Stimulated activated CD4-positive, alpha-beta T cell treated with anti-CD3 and anti-CD28 coated beads, Interleukin-15, amount 100 ng/mL, for 48 hours (primary cell): Measurements from ENCODE around the gene TMEM185A.
"Not testable (repeated sequence)": the region's sequence is repeated elsewhere in the genome, so short reads cannot be mapped to it uniquely, and the experiment has no call there.

Experiments used
- DNase-seq, 2 donors: peaks; one replicate each; pipeline ENCODE4 v3.0.0-alpha.2; 2020; ENCODE audit warnings: low read depth in 2 of 2

The TMEM185A gene

DNA sequence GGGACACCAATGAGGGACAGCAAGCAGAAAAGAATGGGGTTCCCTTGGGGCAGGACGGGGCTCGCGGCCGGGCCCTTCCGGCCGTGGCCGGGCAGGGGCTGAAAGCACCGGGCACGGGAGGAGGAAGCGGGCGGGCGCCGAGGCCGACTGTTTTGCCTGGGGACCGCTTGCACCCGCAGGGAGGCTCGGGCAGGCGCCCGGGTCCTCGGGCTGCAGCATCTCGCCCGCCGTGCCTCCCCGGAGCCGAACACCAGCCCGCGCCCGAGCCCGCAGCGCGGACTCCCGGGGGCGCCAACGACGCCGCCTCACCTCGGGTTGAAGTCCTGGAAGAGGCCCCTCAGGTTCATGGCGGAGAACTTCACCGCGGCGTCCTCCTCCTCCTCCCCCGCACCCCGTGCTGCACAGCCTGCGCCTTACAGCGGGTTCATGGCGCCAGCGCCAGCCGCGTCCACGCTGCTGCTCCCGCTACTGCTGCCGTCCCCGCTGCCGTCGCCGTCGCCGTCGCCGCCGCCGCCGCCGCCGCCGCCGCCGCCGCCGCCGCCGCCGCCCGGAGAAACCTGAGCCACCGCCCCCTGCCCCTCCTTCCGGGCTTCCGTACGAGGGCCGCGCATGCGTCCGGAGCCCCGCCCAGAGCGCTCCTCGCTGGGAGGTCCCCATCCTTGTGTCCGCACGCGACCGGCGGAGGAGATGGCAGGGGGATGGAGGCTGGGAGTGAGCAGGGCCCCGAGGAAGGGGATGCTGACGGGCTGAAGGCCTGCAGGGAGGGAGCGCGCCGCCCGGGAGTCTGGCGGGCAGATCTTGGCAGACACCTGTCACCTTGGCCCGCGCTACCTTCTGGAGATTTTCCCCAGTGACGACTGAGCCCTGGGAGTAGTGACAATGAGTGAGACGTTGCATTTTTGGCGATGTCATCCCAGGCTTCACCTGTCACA lies at the start of gene TMEM185A:
TMEM185A (minus strand) TSS at position 559 of the 932 bp plus-strand sequence; CDS start at position 347, 212 bp downstream.
- DNase-seq, result peak; percentile 56 to 61

DNA sequence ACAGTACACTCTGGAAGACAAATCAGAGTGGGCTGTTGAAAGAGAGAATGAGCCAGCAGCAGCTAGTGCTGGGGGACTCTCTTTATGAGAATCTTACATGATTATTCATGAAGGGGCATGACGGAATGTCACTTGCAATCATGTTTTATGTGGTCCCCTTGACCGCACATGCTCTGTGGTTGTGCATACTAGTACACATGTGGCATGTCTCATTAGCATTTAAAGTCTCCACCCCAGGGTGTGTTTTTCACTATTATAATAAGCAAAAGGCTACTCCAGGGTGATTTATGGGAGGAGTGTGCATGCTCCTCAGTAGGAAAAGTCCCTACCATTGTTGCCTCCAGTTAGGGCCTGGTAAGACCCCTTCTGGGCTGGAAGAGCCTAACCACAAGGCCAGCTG lies 49.6 kb upstream of the TMEM185A start:
- DNase-seq, result no peak

DNA sequence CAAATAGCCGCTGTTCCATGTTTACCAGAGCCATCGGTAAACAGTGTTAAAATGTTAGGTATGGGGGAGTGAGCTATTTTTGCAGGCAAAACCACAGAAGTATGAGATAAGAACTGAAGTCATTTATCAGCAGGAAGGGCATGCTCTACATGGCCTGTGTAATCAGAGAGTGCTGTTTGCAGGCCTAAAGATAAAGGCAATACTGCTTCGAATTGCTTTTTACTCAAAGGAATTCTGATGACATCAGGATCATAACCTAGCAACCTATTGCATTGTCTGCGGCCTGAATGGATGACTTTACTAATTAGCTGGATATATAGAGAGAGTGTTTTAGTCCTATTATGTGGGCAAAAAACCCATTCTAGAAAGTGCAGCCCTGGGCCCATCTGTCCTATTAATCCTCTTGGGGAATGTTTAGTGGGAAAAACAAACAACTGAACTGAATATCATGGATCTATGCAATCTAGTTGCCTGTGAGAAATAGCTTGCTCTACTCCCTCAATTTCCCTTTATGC lies 47.6 kb upstream of the TMEM185A start:
- DNase-seq, result not testable (repeated sequence)

DNA sequence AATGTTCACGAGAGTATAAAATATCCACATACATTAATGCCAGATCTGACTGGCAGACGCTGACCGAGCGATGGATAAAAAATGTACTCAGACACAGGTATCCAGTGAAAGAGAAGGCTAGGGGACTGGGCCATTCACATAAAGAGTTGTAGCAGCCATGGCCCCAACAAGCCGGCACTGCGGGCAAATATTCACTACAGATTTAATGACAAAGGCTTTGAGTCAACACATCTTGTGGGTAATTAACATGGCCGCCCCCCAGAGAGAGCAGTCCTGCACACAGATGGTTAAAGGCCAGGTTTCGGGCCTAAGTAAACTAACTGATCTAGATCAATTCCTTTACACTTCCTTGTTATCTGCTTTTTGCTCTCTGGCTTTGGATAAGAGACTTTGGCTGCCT lies 44.0 kb upstream of the TMEM185A start:
- DNase-seq, result not testable (repeated sequence)

DNA sequence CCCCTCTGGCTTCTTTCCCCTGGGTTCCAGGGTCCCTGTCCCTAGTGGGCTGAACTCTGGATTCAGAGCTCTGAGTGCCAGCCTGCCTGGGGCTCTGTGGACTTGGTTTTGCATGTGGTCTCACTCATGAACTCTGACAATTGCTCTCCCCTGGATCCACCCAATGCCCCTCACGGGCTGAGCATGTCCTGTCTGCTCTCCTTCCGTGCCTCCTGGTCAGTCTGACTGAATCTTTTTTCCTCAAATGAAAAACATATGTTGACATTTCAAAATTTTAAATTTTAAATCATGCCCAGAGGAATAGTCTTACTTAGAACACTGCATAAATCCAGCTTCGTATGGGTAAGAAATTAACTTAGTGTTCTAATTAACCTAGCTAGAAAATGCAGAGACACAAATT lies 43.5 kb upstream of the TMEM185A start:
- not testable (repeated sequence) for DNase-seq

DNA sequence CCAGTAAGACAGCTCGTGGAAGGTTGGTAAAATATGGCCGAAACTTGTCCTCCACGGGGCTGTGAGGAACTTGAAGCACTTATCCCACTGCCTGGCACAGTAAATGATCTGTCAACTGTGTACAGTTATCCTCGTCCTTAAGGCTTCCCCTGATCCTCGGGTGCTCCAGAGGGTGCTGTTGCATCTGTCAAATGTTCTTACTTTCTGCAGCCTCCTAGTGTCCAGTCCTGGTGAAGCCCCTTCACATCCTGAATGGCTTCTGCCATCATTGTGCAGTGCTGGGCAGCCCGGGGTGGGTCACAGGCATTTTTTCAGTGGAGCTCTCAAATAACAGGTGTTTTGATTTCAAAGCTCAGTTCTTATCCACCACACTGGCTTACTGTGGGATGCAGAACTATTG lies 29.0 kb upstream of the TMEM185A start:
- DNase-seq, result not testable (repeated sequence)

DNA sequence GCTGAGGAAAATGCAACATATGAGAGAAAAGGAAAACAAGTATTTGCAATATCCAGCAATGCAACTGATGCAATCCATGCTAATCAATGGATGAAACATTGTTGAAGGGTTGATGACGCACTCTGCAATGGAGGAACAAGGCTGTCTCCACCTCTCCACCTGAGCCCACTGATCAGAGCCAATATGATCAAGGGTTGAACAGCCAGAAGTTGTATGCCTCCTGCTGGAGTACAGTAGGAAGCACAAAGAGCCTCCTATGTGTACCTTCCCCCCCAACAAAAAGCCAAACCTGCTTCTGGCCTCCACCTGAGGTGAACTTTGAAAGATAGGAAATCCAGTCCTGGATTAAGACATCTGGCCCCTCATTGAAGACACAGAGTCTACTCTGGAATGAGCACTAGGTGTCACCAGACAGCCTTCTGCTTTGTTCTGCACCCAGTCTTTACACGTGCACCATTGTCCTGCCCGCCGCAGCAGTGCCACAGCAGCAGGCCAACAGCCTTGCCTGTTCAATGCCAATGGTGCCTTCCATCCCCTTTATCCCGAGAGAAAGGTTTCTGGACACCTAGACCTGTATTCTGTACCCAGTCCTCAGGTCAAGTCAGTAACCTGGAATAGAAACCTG lies 24.8 kb upstream of the TMEM185A start:
- DNase-seq, result not testable (repeated sequence)

DNA sequence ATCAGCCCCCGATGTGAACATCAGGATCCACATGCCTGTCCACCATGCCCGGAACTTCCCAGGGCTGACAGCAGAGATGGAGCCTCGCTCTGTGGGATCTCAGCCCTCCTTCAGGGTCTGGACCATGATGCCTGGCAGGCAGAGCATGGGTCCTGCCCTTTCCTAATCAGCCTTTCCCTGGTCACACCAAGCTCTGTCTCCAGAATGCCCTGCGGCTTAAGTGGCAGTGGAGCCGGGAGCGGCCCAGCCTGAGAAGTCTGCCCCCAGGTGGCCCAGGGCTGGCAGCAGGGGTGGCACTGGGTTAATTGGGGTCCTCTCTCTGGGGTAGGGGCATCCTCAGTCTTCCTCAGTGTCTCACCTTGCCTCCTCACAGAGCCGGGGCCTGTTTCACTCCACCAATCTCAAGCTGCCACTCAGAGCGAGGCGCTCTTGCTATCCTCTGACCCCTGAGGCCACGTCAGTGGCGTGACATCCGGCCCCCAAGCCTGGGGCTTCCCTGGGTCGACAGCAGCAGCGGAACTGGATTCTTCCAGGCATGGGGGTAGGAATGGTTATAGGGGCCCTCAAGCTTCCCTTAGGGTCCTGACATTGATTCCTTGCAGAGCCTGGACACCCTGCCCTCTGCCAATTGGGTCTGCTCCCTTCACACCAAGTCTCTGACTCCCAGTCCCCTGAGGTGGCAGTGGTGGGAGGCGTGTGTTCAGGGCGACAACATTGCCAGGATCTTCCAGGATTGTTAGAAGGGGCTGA lies 20.8 kb upstream of the TMEM185A start:
- DNase-seq, result no peak

DNA sequence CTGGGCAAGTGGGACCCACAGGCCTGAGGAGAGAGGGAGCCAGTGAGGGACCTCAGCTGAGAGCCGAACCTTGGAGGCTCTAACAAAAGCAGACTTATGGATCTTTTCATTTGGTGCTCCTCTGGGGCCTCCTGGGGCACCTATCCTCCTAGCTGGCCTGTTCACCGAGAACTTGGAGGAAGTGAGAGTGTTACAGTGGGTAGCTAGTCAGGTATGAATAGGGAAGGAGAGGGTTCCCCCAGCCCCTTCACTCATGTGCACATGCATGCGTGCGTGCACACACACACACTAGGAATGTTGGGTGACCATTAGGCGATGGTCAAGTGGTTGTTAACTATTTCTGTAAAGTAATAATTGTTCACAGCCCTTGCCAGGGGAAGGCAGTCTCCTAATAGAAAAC lies 18.6 kb upstream of the TMEM185A start:
- no peak for DNase-seq

DNA sequence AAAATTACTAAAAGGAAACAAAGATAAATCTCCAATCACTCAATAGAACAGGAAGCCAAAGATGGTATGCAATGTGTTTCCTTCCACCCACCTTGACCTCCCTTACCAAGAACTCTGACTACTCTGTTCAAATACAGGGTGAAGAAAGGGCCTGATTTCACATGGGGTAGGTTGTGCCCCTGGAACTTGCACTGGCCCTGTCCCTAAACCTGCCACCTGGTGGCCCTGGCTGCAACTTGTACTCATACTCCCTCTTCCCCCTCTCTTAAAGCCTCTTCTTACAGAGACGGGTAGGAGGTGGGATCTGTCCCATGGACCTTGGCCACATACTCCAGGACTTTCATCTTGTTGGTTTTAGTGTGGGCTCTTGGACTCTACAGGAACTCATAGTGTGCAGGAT lies 17.3 kb upstream of the TMEM185A start:
- no peak for DNase-seq

DNA sequence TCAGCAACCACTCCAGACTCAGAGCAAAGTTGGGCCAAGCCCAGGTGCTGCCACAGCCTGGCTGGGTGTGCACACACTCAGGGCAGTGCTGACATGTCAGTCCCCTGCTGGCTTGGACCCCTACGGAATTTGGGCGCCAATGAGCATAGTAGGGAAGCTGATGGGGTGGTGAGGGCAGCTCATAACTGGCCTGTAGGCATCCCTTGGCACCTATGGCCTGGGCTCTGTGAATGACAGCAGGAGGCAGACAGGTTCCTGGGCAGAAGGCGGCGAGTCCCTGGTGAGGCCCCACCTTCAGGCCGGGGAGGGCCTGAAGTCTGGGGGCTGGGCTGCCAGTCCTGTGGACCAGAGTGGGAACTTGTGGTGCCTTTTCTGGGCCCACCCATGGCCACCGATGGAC lies 15.9 kb upstream of the TMEM185A start:
- DNase-seq, result no peak

DNA sequence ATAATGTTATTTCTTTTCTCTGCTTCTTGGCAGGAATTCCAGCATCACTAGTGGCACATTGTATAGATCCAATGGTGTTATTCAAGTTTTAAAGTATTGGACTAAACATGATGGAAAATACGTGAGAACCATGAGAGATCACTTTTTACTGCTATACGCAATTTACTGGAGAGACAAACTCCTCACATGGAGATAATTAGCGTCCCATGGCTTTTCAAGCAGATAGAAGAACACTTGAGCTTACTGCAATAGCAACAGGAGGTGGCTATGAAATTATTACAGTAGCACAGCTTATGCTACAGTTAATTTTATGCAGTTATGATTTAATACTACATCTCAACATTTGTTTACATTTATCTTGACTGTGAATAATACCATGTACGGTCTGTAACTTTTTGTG lies 11.9 kb upstream of the TMEM185A start:
- no peak for DNase-seq

DNA sequence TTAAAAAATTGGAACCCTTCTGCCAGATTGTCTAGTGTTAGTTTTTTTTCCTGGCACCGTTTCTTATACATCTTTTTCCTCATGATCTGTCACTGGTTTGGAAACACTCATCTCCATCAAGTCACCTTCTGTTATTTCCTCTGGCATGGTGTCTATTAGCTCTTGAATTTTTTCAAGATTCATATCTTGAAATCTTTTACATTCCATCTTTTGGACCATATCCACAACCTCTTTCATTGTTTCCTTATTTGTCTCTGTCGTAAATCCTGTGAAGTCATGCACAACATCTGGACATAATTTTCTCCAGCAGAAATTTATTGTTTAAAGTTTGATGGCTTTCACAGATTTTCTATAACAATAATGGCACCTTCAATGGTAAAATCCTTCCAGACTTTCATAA lies 10.2 kb upstream of the TMEM185A start:
- no peak for DNase-seq

DNA sequence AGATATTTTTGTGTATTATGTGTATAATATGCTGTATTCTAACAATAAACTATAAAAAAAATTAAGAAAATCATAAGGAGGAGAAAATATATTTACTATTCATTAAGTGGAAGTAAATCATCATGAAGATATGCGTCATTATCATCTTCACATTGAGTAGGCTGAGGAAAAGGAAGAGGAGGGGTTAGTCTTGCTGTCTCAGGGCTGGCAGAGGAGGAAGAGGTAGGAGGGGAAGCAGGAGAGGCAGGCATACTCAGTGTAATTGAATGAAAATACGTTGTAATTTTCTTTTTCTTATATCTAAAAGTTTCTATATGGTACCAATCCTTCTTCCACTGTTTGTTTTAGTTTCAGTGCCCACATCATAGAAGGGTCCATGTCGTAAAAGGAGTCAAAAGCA lies 9.8 kb upstream of the TMEM185A start:
- DNase-seq, result no peak

DNA sequence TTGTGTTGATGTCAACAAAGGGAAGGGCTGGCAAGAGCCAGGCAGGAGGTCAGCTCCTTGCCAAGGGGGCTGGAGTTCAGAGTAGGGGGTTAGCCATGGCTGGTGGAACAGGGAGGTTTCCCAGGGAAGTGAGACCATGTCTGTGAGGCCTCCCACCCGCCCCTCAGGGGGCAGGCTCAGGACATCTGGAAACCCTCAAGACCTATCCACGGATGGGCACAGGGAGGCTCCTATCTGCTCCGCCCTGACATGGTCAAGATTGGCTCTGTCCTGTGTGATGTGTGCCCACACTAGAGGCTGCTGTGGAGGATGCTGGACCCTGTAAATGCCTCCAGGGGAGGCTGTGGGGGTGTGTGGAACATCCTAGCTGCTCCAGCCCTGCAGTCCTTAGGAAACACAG lies 8.0 kb upstream of the TMEM185A start:
- DNase-seq, result no peak

DNA sequence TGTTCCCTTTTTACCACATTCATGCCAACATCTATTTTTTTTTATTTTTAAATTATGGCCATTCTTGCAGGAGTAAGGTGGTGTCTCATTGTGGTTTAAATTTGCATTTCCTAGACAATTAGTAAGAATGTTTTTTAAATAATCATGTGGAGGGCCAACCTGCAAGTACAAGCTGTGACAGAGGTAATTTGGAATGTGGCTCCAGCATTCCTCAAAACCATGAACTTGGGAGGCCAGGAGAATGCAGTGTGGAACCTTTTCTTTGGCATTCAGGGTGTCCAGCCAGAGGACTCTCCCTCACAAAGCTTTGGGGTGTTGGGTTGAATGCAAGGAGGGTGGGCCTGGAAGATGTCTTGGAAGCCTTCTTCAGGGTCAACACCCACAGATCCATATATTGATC lies 7.3 kb upstream of the TMEM185A start:
- no peak for DNase-seq

DNA sequence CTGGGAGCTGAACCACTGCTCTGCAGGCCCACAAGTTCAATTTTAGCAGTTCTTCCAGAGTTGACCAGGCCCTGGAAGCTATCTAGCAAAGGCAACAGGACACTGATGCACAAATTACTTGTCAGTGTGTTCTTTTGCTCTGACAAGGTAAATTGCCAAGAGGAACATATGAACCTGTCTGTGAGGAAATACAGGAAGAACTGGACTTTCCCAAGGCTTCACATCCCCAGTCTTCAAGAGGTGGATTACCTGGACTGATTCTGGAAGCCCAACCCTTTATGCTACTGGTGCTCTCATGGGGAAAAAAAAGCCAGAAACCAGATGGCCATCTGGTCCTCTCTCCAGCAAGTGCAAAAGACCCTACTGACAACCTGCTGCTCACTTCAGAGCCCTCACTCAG lies 1.9 kb upstream of the TMEM185A start:
- no peak for DNase-seq

DNA sequence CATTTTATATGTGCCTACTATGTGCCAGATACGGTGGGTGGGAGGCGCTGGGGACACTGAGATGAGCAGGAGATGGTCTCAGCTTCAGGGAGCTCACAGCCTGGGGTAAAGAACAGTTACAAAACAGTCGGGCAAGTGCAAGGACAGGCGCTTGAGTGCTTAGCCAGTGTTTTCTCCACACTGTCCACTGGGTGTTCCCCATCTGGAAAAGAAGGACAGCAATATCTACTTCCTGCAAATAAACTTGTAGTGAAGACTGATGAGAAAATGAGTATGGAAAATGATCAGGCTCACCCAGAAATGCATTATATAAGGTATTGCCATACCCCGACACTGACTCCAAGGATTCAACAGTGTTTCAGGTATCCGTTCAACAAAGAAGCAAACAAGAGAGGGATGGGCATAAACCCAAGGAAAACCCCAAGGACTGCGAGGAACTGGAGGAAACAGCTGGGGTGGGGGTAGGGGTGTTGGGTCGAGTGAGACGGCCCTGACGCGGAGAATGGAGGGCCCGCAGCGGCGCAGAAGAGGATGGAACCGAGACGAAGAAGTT lies 835 bp downstream of the TMEM185A start:
- DNase-seq, result no peak

DNA sequence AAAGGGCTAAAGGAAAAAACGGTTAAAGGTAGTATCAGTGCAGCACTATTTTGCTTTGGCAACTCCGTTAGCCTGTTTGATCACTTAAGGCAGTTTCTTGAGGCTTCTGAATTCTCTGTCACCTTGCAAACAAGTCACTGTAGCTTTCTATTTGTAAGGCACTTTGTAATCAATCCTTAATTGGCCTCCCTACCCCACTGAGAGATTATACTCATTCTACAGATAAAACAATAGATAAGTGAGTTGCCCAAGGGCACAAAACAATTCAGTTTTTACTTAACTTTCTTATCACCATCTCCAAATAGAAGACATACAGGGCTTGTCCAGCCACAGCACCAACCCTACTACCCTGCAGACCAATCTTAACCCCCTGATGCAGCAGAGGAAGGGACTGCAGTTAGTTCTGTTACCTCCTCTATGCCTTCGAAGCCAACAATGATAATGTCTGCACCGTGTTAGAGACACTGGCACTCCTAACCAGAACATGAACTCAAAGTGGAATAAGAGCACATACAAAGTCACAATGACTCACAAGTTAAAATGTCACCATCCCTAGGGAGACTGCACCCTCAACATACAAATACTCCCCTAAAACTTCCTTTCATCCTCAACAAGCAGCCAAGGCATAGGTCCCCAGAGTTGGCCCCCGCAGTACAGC lies 1.7 kb downstream of the TMEM185A start:
- no peak for DNase-seq

DNA sequence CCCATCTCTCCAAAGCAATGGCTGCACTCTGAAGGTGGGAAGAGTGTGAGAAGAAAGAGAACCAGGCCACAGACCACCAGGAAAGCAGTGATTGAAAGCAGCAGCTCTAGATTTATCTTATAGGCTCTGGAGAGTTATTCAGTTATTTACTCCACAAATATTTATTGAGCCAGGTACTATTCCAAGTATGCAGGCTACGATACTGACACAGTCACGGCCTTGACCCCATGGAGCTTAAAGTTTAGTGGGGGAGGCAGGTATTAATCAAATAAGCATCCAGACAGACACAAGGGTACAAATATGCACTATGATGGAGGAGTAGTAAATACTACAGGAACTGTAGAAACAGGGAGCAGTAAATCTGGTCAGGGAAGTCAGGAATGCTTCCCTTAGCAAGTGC lies 2.8 kb downstream of the TMEM185A start:
- no peak for DNase-seq

DNA sequence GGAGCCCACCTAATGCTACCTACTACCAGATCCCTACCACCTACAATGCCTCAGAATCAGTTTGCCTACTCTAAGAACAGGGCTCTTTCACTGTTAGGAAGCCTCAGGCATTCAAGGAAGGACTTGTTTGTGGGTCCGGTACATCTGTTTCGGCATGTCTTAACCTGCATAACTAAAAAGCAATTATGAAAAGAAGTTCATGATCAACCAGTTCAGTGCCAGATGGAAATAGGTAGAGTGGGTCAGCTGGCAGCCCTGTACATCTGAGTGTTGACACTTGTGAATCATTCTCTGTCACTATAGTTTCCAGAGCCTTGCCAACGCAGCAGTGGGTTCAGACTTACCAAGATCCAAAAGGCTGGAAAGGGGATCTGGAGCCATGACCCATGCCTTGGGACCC lies 3.3 kb downstream of the TMEM185A start:
- DNase-seq, result no peak
